ENCODE data around the gene PLA1A.
"Not testable (repeated sequence)": the region's sequence is repeated elsewhere in the genome, so short reads cannot be mapped to it uniquely, and the experiment has no call there.

Gene PLA1A

GRCh38 chr3:119597548-119598288, at the start of gene PLA1A:
PLA1A (plus strand) TSS chr3:119597885; CDS start chr3:119597914, 29 bp downstream.
- no peak for DNase-seq

GRCh38 chr3:119548341-119548740, 49.3 kb upstream of the PLA1A start:
- no peak for DNase-seq

- DNase-seq = no peak
These were observed 47.3 kb upstream of the PLA1A start for GRCh38 chr3:119550192-119550910.

GRCh38 chr3:119551598-119551997, 46.1 kb upstream of the PLA1A start:
- no peak for DNase-seq

- DNase-seq = not testable (repeated sequence)
These were observed 44.8 kb upstream of the PLA1A start for GRCh38 chr3:119552928-119553327.

- no peak for DNase-seq
These were observed 43.8 kb upstream of the PLA1A start for GRCh38 chr3:119553823-119554415.

GRCh38 chr3:119555309-119555735, 42.4 kb upstream of the PLA1A start:
- DNase-seq = no peak

- no peak for DNase-seq
These were observed 41.8 kb upstream of the PLA1A start for GRCh38 chr3:119555929-119556328.

GRCh38 chr3:119557192-119557876, 40.4 kb upstream of the PLA1A start:
- no peak for DNase-seq

- DNase-seq = no peak
These were observed 39.8 kb upstream of the PLA1A start for GRCh38 chr3:119557877-119558269.

- DNase-seq = no peak
These were observed 38.9 kb upstream of the PLA1A start for GRCh38 chr3:119558626-119559317.

GRCh38 chr3:119559441-119559963, 38.2 kb upstream of the PLA1A start, which contains the start of gene CD80:
CD80 (minus strand) TSS chr3:119559614; CDS start chr3:119557728, 1,886 bp downstream.
- no peak for DNase-seq

GRCh38 chr3:119560160-119560559, 37.5 kb upstream of the PLA1A start:
- DNase-seq = no peak

- DNase-seq = no peak
These were observed 35.3 kb upstream of the PLA1A start for GRCh38 chr3:119562307-119562961.

- not testable (repeated sequence) for DNase-seq
These were observed 34.4 kb upstream of the PLA1A start for GRCh38 chr3:119563334-119563733.

- DNase-seq = no peak
These were observed 28.5 kb upstream of the PLA1A start for GRCh38 chr3:119569156-119569555.

- no peak for DNase-seq
These were observed 27.5 kb upstream of the PLA1A start for GRCh38 chr3:119570229-119570628.

GRCh38 chr3:119571230-119571629, 26.5 kb upstream of the PLA1A start:
- DNase-seq = no peak

GRCh38 chr3:119571688-119572087, 26.0 kb upstream of the PLA1A start:
- DNase-seq = no peak

GRCh38 chr3:119575507-119575906, 22.2 kb upstream of the PLA1A start:
- no peak for DNase-seq

GRCh38 chr3:119579366-119580066, 18.2 kb upstream of the PLA1A start, which contains the start of gene ADPRH:
ADPRH (plus strand) TSS chr3:119579492; CDS start chr3:119582170, 2,678 bp downstream.
- no peak for DNase-seq

Data from T1000 (cell line).